Measurements from ENCODE around the gene TERT.

The TERT gene

DNA sequence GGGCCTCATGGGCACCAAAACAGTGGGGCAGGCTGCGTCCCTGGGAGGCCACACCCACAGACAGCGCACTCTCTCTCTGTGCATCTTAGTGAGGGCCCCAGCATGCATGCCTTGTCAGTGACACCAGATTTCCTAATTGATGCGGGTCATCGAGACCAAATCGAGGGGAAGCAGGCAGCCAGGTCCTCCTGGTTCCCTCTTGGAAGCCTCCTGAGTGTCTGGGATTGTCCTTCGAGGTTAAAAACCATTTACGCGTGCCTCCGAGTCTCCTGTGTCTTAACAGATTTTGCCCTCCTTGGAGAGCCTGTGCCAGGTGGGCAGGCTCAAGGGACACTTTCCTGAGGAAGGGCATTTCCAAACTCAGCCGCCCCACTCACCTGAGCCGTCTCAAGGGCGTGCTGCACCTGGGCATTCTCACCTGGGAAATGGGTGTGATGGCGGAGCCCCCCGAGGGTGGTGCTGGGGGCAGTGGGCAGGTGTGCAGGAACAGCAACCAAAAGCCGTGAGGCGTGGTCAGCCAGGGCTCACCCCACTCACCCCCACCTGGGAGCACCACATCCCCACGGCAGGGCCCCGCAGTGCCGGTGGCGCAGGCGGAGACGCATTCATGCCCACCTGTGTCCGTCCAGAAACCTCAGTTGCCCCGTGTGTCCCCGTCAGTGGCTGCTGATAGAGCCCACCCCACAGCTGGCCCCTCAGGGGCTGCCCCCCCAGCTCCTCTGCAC lies 90.7 kb downstream of the TERT start:
- Histone ChIP-seq H3K9me3 (ENCODE audit: control insufficient read depth, insufficient read depth, low read depth, low read length) (no peaks in the 10 kb centered on the region), H3K36me3 (ENCODE audit: control insufficient read depth in 2 of 2, insufficient read depth in 1 of 2, low read length in 2 of 2) (no peaks in the 10 kb centered on the region), H3K27ac (ENCODE audit: extremely low read depth, low read depth, low read length) (no peak overlapping the region), H3K4me3 (ENCODE audit: low read depth, low read length) (no peak overlapping the region), H3K4me1 (ENCODE audit: control insufficient read depth, insufficient read depth, low read length) (no peaks in the 10 kb centered on the region)
- TF ChIP-seq, protein P1, sequence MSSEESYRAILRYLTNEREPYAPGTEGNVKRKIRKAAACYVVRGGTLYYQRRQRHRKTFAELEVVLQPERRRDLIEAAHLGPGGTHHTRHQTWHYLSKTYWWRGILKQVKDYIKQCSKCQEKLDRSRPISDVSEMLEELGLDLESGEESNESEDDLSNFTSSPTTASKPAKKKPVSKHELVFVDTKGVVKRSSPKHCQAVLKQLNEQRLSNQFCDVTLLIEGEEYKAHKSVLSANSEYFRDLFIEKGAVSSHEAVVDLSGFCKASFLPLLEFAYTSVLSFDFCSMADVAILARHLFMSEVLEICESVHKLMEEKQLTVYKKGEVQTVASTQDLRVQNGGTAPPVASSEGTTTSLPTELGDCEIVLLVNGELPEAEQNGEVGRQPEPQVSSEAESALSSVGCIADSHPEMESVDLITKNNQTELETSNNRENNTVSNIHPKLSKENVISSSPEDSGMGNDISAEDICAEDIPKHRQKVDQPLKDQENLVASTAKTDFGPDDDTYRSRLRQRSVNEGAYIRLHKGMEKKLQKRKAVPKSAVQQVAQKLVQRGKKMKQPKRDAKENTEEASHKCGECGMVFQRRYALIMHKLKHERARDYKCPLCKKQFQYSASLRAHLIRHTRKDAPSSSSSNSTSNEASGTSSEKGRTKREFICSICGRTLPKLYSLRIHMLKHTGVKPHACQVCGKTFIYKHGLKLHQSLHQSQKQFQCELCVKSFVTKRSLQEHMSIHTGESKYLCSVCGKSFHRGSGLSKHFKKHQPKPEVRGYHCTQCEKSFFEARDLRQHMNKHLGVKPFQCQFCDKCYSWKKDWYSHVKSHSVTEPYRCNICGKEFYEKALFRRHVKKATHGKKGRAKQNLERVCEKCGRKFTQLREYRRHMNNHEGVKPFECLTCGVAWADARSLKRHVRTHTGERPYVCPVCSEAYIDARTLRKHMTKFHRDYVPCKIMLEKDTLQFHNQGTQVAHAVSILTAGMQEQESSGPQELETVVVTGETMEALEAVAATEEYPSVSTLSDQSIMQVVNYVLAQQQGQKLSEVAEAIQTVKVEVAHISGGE (tag by site-specific recombination; conservative IDR thresholded peaks at IDR 0.05; ENCODE audit: low read depth), result no peak
- 0 out of 2 replicates have a peak, but pooled peaks have one; percentile 10 for TF ChIP-seq GLIS2 (tag by site-specific recombination; IDR thresholded peaks at IDR 0.05)
- ChIA-PET POLR2A (interaction anchor here (0.7 kb wide), 1 partner anchor 15 kb away, joined by 3 read pairs; no protein-coding TSS in a partner anchor), CTCF (interaction anchor here (0.8 to 1.5 kb wide), 3 partner anchors 29 to 37 kb away, joined by 3 to 5 read pairs (median 4); no protein-coding TSS in a partner anchor)

DNA sequence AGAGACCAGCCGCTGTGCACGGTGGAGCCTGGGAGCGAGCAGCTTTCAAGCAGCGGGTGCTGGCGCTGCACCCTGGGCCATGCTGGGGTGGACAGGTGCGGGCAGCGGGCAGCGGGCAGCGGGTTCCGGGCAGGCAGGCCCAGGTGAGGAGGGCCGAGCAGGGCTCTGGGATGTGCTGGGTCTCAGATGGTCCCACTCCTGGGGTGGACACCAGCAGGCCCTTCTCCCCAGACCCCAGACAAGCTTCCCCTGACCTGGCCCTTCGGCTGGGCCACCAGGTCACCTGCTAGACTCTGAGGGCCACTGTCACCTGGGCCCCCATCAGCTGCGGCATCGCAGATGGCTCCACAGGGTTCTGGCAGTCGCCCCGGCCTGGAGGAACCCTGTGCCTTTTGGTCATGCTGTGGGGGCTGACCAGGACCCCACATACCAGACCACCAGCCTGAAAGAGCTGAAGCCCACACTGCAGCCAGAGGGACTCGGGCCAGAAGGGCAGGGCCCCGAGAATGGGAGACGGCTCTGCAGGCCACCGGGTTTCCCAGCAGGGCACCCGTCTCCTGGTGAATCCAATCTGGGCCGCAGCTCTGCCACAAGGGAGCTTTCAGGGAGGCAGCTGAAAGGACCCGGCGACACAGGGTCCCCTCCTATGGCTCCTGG lies 91.4 kb downstream of the TERT start:
- no peak overlapping the region for H3K4me3 ChIP-seq (ENCODE audit: low read depth, low read length)
- CTCF ChIA-PET, result interaction anchor here (0.7 to 1.1 kb wide), 3 partner anchors 36 to 193 kb away, joined by 3 to 6 read pairs (median 3); no protein-coding TSS in a partner anchor
- POLR2A ChIA-PET, result no interaction called here

More for the DNA sequence above, 91.4 kb downstream of the TERT start:
- Histone ChIP-seq H3K27ac (ENCODE audit: extremely low read depth, low read depth, low read length) (no peak overlapping the region), H3K36me3 (ENCODE audit: control insufficient read depth in 2 of 2, insufficient read depth in 1 of 2, low read length in 2 of 2) (no peaks in the 10 kb centered on the region), H3K4me1 (ENCODE audit: control insufficient read depth, insufficient read depth, low read length) (no peaks in the 10 kb centered on the region), H3K9me3 (ENCODE audit: control insufficient read depth, insufficient read depth, low read depth, low read length) (no peaks in the 10 kb centered on the region)
- 0 out of 2 replicates have a peak, but pooled peaks have one; percentile 26 for TF ChIP-seq GLIS2 (tag by site-specific recombination; IDR thresholded peaks at IDR 0.05)
- no peak for TF ChIP-seq YY2 (tag by site-specific recombination; IDR thresholded peaks at IDR 0.05)
- no peak for TF ChIP-seq ZNF624 (tag by site-specific recombination; IDR thresholded peaks at IDR 0.05)
